NCI-H510A (cell line): ENCODE measurements around the gene TSACC.
A peak's percentile ranks its signal among the peaks of the same experiment; 100 is the strongest.
"Not testable (repeated sequence)": the region's sequence is repeated elsewhere in the genome, so short reads cannot be mapped to it uniquely, and the experiment has no call there.

Experiments
- DNase-seq: peaks from one replicate; lab custom pipeline; 2025; lab: John Stamatoyannopoulos, UW

TSACC gene

GRCh38 chr1:156338180-156338976 lies at the start of gene TSACC, which contains the start of gene CCT3:
TSS of gene TSACC (plus strand) at chr1:156338526. CDS start at chr1:156339758, 1,232 bp downstream.
TSS of gene CCT3 (minus strand) at chr1:156338292. CDS start at chr1:156338184, 108 bp downstream.
- peak; percentile 100 for DNase-seq

- no peak for DNase-seq
Measured at GRCh38 chr1:156289857-156290256, 48.5 kb upstream of the TSACC start.

- peak; percentile 55 for DNase-seq
Measured at GRCh38 chr1:156291226-156292061, 46.9 kb upstream of the TSACC start.

- DNase-seq, result no peak
Measured at GRCh38 chr1:156293098-156293434, 45.3 kb upstream of the TSACC start.

- DNase-seq, result no peak
Measured at GRCh38 chr1:156293895-156294294, 44.4 kb upstream of the TSACC start.

- peak; percentile 26 for DNase-seq
Measured at GRCh38 chr1:156295391-156295947, 42.9 kb upstream of the TSACC start, which contains the start of gene GLMP. TSS of gene GLMP (minus strand) at chr1:156295679. CDS start at chr1:156295645, 34 bp downstream.

- DNase-seq, result no peak
Measured at GRCh38 chr1:156298852-156299357, 39.4 kb upstream of the TSACC start, which contains the start of gene VHLL. TSS of gene VHLL (minus strand) at chr1:156299307. CDS start at chr1:156299189, 118 bp downstream.

GRCh38 chr1:156303241-156303640 lies 35.1 kb upstream of the TSACC start:
- DNase-seq, result no peak

GRCh38 chr1:156305215-156305614 lies 33.1 kb upstream of the TSACC start:
- no peak for DNase-seq

- DNase-seq, result no peak
Measured at GRCh38 chr1:156308078-156308477, 30.2 kb upstream of the TSACC start.

- no peak for DNase-seq
Measured at GRCh38 chr1:156310962-156311361, 27.4 kb upstream of the TSACC start.

- no peak for DNase-seq
Measured at GRCh38 chr1:156316909-156317308, 21.4 kb upstream of the TSACC start.

GRCh38 chr1:156319664-156320063 lies 18.7 kb upstream of the TSACC start:
- DNase-seq, result no peak

- DNase-seq, result no peak
Measured at GRCh38 chr1:156320560-156320959, 17.8 kb upstream of the TSACC start.

- not testable (repeated sequence) for DNase-seq
Measured at GRCh38 chr1:156323179-156323578, 15.1 kb upstream of the TSACC start.

- no peak for DNase-seq
Measured at GRCh38 chr1:156336242-156336641, 2.1 kb upstream of the TSACC start.

GRCh38 chr1:156337052-156337887 lies 1.1 kb upstream of the TSACC start:
- DNase-seq, result no peak

- no peak for DNase-seq
Measured at GRCh38 chr1:156337888-156338179, 492 bp upstream of the TSACC start.

- DNase-seq, result no peak
Measured at GRCh38 chr1:156342166-156342955, 4.0 kb downstream of the TSACC start.

GRCh38 chr1:156344409-156344808 lies 6.1 kb downstream of the TSACC start:
- no peak for DNase-seq

- DNase-seq, result not testable (repeated sequence)
Measured at GRCh38 chr1:156346035-156346434, 7.7 kb downstream of the TSACC start.
